SHP77 (cell line): Measurements from ENCODE around the gene WDR48.
"Not testable (repeated sequence)": the region's sequence is repeated elsewhere in the genome, so short reads cannot be mapped to it uniquely, and the experiment has no call there.

Experiments used
- DNase-seq, 2 experiments: peaks; one replicate each; lab custom pipeline; 2025; lab: John Stamatoyannopoulos, UW

WDR48 gene

GRCh38 chr3:39051649-39052561 lies at the start of gene WDR48, which contains the start of gene SCN11A:
Gene WDR48, plus strand, starts transcription at chr3:39052016. Its CDS starts 10 bp downstream, at chr3:39052026.
Gene SCN11A, minus strand, starts transcription at chr3:39051944. Its CDS starts 101,582 bp downstream, at chr3:38950362.
- peak; percentile 89 to 91 for DNase-seq

DNA sequence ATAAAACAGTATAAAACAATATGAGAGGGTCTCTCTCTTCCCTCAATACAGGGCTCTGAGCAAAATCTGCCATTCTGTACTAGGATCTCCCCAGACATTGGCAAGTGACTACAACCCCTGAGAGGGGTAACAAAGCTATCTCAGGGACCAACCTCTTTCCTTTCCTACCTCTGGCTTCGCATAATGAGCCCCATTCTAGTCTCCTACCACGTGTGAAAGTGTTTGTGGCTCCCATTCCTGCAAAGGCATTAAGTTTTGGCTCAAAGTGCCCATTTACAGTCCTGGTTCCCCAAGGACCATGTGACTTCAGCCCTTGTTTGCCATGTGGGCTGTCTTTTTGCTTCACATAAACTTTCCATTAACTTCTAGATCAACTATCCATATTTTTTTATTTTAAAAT lies 46.5 kb upstream of the WDR48 start:
- no peak for DNase-seq

DNA sequence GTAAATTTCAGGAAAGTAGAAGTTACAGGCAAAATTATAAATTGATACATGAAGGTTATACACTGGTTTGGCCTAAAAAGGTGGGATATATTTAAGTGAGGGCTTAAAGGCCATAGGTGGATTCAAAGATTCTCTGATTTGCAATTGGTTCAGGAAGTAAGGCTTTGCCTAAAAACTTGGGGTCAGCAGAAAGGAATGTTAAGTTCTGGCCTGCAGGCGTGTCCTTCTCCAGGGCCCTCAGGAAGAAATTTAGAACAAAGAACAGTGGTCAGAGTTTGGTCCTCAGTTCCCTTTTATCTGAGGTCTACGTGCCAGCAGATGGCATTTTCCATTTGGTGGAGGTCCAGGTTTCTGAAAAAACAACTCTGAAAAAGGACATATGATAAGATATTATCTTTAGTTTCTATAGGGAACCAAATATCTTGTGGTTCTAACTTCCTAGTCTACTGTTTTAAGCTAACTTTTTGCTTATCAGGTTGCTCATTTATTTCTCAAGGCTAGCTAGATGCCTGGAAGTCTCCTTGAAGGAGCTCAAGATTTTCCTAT lies 40.6 kb upstream of the WDR48 start:
- DNase-seq, result no peak

GRCh38 chr3:39013289-39013688 lies 38.5 kb upstream of the WDR48 start:
- no peak for DNase-seq

- DNase-seq, result no peak
Observed at GRCh38 chr3:39013921-39014509, 37.8 kb upstream of the WDR48 start.

DNA sequence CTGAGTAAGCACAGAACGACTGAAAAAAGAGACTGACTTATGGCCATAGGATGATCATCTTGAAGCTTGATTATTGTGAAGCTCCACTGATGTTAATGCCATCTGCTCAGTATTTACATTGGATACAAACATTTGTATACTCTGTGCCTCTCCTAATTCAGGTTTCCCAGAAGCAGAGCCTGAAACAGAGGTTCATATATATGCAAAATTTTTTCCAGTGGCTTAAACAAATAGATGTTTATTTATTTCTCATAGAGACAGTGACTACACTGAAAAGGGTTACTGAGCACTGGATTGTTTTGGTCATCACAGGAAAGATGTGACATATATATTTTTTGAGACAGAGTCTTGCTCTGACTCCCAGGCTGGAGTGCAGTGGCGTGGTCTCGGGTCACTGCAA lies 36.4 kb upstream of the WDR48 start:
- no peak for DNase-seq

GRCh38 chr3:39019299-39019698 lies 32.5 kb upstream of the WDR48 start:
- no peak for DNase-seq

- no peak for DNase-seq
Observed at GRCh38 chr3:39021029-39021428, 30.8 kb upstream of the WDR48 start.

DNA sequence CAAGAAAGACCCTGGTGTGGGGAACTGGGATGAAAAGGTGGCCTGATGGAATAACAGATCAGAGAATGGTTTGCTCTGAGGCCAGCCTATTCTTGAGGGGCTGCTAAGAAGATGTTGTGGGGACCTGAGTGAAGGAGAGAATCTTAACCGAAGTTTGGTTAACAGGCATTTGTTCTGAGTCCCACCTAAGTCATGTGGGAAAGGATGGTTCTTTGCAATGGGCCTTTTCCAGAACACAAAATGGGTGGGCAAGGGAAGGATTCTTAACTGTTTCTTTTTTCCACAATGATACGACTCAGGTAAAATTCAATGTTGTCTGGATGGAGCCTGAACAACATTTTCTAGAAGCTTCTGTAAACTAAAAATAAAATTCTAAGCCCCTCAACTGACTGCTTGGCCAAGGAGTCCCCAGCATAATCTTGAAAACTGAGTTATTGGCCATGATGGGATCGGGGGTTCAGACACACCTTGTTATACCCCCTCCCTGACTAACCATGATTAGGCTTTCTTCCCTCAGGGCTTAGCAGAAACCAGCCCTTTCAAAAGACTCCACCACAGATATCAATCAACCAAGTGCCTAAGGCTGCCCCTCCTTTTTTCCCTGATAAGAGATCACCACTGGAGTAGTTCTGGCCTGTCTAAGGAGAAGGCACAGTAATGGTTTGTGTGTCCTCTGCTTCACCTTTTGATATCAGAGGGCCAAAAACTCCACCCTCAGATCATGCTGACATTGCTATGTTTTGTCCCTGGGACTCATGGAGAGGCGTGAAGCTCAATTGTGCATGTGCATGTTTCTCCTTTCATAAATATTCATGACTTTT lies 30.1 kb upstream of the WDR48 start:
- DNase-seq, result no peak

- no peak for DNase-seq
Observed at GRCh38 chr3:39022286-39022630, 29.6 kb upstream of the WDR48 start.

GRCh38 chr3:39024497-39024896 lies 27.3 kb upstream of the WDR48 start:
- DNase-seq, result no peak

GRCh38 chr3:39025222-39025970 lies 26.4 kb upstream of the WDR48 start:
- DNase-seq, result no peak

DNA sequence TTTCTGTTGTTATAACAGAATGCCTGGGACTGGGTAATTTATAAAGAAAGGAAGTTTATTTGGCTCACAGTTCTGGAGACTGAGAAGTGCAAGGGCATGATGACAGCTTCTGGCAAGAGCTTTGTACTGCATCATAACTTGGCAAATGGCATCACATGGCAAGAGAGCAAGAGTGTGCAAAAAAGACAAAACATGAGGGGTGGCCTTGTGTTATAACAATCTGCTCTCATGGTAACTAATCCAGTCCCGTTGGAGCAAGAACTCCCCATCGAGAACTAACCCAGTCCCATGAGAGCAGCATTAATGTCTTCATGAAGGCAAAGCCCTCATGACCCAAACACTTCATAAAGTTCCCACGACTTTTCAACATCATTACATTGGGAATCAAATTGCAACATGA lies 23.3 kb upstream of the WDR48 start:
- no peak for DNase-seq

- no peak for DNase-seq
Observed at GRCh38 chr3:39029556-39029955, 22.3 kb upstream of the WDR48 start.

- DNase-seq, result no peak
Observed at GRCh38 chr3:39038165-39038564, 13.7 kb upstream of the WDR48 start.

- DNase-seq, result no peak
Observed at GRCh38 chr3:39050029-39050428, 1.8 kb upstream of the WDR48 start.

DNA sequence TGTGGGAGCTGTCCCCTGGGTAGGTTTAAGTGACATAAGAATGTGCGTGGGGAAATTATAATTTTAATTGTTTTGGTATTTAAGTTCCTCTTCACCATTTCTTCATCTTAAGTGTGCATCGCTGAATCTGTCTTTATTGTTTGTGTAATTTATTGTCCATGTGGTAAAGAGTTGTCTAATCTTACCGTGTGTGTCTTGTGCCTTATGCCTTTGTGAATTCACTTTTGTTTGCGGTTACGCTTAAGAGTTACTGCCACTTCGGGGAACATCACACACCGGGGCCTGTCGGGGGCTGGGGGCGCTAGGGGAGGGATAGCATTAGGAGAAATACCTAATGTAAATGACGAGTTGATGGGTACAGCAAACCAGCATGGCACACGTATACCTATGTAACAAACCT lies 767 bp downstream of the WDR48 start:
- no peak for DNase-seq

- no peak for DNase-seq
Observed at GRCh38 chr3:39053696-39054095, 1.9 kb downstream of the WDR48 start.

GRCh38 chr3:39056151-39056550 lies 4.3 kb downstream of the WDR48 start:
- DNase-seq, result no peak

GRCh38 chr3:39061228-39061627 lies 9.4 kb downstream of the WDR48 start:
- DNase-seq, result not testable (repeated sequence)

DNA sequence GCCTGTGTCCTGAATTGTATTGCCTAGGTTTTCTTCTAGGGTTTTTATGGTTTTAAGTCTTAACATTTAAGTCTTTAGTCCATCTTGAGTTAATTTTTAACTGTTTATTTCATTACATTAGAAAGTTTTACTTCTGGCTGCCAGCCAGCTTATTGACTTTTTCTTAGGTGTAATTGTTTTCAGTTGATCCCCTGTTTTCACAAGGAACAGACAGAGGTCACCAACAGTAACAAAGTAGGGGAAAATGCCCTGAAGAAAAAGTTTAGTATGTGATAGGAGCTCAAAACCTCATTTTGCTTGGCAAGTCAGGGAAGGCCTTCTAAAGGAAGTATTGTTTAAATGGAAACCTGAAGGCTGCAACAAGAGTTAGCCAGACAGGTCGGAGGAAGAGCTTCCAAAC lies 10.4 kb downstream of the WDR48 start:
- DNase-seq, result no peak

DNA sequence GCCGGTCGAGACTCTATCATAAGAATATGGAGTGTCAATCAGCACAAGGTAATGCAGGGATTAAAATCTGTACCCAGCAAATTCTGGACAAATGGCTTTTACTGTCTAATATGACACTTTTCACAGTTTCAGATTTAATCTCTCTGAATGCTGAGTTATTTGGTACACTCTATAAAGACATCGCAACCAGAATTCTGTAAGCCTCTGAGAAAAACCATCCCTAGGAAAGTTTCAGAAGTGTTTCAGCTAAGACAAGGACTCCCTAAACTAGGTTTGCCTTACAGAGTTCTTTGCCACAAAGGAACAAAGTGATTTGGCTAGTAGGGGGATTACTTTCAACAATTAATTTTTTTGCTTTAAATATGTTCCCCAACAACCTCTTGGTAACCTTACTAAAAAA lies 11.3 kb downstream of the WDR48 start:
- DNase-seq, result no peak
